GM19238 (cell line): ENCODE measurements around the gene RHBDL2.
"Not testable (repeated sequence)": the region's sequence is repeated elsewhere in the genome, so short reads cannot be mapped to it uniquely, and the experiment has no call there.

ENCODE experiments used
- DNase-seq: peaks from one replicate; pipeline ENCODE4 v3.0.0; 2011; ENCODE audit warnings: low spot score; ENCODE audit not compliant: insufficient read length

RHBDL2 gene

DNA sequence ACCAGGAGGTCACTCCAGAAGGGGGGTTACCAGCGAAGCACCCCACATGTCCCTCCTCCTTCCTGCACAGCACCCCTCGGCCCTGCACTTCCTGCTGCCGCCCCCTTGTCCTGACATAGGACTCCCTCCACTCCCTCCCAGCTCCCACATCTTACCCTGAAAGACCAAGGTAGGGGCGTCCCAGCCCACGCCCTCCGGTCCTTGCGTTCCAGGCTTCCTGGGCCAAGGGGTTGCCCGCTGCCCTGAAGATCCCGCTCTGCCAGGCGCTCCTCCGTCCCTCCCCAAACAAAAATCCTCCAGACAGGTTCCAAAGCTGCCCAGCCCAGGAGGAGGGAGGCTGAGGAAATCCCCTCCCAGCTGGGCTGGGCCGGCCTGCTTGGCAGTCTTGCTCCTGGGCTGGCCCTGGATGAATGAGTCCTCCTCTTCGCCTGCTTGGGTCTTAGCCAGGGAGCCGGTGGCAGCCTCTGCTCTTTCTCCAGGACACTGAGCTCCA, at the start of gene RHBDL2:
RHBDL2 (minus strand) TSS at position 304 of the 493 bp plus-strand sequence. CDS start 22,618 bp downstream, outside the sequence.
- DNase-seq: no peak

GRCh38 chr1:38990738-38991637, 49.4 kb upstream of the RHBDL2 start, which contains the start of gene AKIRIN1:
AKIRIN1 (plus strand) TSS chr1:38991276; CDS start chr1:38991381, 105 bp downstream.
- DNase-seq: peak; percentile 97

DNA sequence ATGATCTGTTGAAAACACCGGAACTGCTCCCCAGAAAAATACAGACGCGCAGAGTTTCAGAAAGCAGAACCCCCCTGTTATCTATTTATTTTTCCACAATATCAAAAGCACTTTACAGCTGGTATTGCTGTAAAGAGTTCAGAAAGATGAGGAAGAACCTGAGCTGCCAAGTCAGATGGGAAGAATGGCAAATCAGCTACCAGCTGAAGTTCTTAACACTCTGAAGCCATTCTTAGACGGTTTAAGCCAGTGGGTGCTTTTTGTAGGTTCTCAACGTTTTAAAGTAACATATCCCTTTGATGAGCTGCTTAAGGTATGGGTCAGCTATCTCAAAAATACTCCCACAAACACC, 48.7 kb upstream of the RHBDL2 start:
- no peak for DNase-seq

DNA sequence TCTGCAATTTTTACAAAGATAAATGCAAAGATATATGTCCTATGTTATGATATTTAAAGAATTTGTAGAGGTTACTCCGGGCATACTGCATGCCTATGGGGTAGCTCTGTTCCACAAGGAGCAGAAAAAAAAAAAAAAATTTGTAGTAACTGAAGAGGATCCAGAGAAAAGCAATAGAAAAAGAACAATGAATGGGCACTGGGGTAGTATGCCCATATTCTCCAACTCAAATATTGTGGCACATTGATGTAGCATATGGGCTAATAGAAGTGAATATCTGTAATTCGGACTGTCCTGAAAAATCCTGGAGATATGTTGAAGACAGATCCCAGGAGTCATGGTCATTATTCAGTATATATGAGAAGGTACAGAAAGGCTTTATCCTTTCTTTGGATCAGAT, 48.3 kb upstream of the RHBDL2 start:
- DNase-seq: no peak

DNA sequence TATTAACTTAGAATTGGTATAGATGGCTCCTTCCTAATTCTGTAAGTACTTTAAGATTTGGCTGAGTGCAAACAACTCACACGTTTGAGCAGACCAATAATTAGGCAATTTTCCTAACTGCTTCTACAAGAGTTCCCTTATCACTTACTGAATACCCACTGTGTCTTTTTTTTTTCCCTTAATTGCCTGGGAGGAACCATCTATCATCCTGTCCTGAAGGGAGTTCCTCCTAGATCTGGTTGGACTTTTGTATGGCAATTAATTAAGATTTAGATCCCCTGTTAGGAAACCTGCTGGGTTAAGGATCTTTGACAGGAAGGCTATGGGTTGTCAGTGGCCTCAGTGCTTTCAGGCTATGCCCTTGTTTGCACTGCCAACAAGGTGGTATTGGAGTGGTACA, 37.8 kb upstream of the RHBDL2 start:
- DNase-seq: not testable (repeated sequence)

- not testable (repeated sequence) for DNase-seq
These were observed 36.6 kb upstream of the RHBDL2 start for GRCh38 chr1:38978245-38978542.

DNA sequence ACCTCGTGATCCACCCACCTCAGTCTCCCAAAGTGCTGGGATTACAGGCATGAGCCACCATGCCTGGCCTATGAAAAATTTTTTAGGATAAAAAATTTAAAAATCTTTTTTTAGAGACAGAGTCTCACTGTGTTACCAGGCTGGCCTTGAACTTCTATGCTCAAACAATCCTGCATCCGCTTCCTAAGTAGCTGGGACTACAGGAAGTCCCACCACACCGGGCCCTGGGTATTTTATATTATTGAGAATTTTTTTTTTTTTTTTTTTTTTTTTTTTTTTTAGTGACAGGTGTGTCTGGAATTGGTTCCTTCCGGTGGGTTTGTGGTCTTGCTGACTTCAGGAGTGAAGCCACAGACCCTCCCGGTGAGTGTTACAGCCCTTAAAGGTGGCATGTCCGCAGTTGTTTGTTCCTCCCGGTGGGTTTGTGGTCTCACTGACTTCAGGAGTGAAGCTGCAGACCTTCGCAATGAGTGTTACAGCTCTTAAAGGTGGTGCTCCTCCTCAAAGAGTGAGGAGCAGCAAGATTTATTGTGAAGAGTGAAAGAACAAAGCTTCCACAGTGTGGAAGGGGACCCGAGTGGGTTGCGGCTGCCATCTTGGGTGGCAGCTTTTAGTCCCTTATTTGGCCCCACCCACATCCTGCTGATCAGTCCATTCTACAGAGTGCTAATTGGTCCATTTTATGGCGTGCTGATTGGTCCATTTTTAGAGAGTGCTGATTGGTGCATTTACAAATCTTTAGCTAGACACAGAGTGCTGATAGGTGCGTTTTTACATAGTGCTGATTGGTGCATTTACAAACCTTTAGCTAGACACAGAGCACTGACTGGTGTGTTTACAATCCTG, 36.0 kb upstream of the RHBDL2 start:
- DNase-seq: not testable (repeated sequence)

DNA sequence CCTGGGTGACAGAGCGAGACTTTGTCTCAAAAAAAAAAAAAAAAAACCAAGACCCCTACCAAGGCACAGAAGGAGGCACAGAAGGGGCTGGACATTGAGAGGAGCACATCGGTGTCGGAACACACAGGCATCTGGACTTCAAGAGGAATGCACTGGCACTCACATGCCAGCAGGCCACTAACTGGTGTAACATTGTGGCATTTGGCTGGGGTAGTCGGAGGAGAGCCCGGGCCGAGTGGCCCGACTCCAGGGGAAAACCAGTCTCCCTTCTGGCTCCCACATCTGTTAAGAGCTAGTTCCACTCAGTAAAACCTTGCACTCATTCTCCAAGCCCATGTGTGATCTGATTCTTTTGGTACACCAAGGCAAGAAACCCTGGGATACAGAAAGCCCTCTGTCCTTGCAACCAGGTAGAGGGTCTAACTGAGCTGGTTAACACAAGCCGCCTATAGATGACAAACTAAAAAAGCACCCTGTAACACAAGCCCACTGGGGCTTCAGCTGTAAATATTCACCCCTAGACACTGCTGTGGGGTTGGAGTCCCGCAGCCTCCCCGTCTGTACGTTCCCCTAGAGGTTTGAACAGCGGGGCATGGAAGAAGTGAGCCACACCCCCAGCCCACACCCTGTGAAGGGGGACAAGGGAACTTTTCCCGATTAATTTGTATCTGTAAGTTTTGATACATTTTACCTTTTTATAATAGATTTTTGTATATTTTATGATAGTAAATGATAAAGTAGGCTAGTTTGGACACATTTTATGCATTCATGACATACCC, 32.2 kb upstream of the RHBDL2 start:
- no peak for DNase-seq

- DNase-seq: not testable (repeated sequence)
These were observed 31.5 kb upstream of the RHBDL2 start for GRCh38 chr1:38973145-38973544.

DNA sequence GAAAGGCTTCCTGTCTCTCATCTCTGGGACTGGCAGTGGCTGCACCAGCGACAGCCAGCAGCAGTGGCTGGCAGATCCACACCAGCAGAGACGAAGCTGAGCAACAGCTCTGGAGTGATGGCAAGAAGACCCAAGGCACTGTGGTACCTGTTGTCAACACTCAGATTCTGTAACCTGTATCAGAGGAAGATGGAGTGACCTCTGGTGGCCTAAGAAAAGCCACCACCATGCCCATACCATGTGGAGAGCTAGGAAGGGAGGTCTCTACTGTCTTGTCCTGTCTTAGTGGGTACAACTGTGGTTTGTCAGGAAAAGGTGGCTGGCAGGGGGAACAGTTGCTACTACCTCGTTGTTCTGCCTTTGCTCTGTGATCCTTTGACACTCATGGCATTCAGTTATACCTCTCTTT, 22.5 kb upstream of the RHBDL2 start:
- no peak for DNase-seq

DNA sequence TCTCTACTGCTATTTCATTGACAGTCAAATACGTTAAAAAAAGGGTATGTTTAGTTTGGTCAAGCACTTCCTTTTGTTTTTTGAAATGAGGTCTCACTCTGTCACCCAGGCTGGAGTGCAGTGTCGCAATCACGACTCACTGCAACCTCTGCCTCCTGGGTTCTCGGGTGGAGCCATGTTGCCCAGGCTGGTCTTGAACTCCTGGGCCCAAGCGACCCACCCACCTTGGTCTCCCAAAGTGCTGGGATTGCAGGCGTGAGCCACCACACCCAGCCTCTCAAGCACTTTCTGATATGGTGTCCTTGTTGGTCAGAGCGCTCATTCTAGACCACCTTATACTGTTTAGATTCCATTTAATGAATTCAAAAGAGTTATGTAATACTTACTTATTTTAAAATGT, 20.9 kb upstream of the RHBDL2 start:
- DNase-seq: no peak

- no peak for DNase-seq
These were observed 20.5 kb upstream of the RHBDL2 start for GRCh38 chr1:38962113-38962512.

DNA sequence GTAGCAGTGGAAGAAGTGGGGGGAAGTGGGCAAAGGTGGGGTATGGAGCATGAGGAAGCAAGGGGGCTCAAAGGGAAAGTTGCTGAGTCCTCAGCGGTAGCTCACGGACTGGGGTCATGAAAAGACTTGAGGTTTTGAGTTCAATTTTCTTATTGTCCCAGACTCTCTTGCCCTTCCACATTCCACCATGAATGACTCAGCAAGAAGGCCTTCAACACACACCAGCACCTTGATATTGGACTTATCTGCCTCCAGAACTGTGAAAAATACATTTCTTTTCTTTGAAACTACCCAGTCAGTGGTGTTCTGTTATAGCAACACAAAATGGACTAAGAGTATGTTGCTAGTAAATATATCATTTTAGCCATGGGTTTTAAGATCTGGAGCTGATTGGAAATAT, 17.3 kb upstream of the RHBDL2 start:
- DNase-seq: no peak

DNA sequence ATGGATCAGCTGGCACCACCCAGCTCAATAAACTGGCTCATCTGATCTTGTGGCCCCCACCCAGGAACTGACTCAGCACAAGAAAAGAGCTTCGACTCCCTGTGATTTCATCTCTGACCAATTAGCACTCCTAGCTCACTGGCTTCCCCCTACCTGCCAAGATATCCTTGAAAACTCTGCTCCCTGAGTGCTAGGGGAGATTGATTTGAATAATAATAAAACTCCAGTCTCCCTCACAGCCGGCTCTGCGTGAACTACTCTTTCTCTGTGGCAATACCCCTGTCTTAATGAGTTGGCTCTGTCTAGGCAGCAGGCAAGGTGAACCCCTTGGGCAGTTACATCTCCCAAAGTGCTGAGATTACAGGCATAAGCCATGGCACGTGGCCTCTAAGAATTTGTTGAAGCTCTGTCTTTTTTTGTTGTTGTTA, 11.8 kb upstream of the RHBDL2 start:
- DNase-seq: no peak

DNA sequence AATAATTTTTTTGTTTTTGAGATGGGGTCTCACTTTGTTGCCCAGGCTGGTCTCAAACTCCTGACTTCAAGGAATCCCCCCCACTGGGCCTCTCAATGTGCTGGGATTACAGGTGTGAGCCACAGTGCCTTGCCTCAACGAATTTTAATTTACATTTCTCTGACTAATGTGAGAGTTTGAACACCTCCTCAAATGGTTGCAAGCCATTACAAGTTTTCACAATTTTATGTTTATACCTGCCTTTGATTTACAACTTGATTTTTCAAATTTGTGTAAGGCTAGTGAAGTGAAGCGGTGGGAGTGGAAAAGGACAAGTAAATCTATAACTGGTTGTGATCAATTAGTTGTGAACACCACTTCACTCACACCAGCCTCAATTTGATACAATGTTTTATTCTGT, 8.9 kb upstream of the RHBDL2 start:
- no peak for DNase-seq

DNA sequence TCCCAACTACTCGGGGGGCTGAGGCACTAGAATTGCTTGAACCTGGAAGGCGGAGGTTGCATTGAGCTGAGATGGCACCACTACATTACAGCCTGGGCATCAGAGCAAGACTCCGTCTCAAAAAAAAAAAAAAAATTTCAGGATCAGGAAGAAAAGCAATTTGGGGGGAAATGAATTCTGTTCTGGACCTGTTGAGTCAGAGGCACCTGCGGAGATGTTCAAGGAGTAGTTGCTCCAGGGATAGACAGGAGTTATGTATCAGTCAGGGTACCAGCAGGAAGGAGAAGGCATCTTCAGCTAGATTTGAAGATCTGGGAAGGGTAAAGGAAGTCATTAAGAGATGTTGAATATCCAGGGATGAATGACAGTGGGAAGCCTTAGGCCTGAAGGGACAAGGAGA, 2.9 kb upstream of the RHBDL2 start:
- no peak for DNase-seq

DNA sequence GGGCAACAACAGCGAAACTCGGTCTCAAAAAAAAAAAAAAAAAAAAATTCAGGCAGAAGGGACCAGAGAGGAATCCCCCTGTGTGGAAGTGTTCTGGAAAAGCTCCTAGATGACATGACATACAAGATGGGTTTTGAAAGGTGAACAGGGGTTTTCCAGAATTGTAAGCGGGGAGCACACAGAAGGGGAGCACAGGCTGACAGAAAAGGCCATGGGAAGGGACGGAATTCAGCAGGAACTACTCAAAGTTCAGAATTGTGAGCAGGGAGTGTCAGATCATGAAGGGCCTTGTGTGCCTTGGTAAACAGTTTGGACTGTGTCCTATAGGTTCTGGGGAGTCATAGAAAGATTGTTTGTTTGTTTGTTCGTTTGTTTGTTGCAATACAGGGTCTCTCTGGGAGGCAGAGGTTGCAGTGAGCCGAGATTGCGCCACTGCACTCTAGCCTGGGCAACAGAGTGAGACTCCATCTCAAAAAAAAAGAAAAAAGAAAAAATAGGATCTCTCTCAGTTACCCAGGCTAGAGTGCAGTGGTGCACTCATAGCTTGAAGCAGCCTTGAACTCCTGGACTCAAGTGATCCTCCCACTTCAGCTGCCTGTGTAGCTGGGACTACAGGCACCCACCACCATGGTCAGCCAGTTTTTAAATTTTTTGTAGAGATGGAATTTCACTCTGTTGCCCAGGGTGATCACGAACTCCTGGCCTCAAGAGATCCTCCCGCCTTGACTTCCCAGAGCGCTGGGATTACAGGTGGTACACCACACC, 1.2 kb upstream of the RHBDL2 start:
- no peak for DNase-seq

GRCh38 chr1:38941093-38941492, 537 bp downstream of the RHBDL2 start:
- DNase-seq: no peak

DNA sequence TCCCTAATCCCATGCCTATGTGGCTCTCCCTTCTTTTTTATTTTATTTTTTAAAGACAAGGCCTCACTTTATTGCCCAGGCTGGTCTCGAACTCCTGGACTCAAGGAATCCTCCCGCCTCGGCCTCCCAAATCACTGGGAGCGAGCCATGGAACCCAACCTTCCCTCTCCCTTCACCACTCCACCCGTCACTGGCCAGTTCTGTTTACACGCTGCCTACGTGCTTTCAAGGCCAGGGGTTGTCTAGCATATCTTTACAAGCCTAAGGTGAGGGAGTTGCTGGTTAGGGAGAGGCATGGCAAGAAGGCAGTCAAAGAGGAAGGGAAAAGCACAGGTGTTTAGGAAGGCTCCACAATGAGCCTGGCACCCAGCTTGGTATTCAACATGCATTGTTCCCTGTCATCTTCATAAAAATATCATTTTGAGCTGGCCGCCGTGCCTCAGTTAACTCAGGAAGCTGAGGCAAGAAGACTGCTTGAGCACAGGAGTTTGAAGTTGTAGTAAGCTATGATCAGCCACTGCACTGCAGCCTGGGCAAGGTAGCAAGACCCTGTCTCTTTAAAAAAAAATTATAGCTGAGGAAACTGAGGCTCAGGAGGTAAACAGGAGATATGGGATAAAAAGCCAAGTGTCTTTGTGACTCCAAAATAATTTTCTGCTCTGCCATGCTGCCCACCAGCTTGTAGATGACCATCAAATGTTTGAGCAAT, 1.1 kb downstream of the RHBDL2 start:
- DNase-seq: no peak

DNA sequence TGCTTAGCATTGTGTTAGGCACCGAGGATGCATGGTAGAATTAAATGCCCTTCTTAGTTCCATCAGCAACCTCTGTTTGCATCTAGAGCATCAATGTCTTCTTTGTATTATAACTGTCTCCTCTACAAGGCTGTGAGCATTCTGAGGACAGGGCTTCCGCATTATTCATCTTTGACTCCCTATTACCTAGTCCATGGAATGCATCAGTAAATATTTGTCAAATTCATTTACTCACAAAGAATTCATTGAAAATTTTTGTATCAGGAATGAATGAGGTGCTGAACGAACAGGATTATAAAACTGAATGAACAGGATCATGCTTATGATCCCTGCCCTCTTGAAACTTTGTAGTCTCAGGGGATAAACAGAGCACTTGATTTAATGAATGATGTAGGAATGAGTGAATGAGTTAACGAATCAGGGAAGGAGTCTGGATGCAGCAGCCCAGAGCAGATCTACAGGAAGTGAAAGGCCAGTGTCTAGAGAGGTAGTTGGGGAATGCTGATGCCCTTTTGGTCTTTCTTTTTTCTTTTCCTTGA, 2.8 kb downstream of the RHBDL2 start:
- no peak for DNase-seq
